Spleen (tissue), 7 donors: ENCODE results near the gene CNOT2.

Experiments used
- CTCF ChIP-seq, 11 experiments: fragments of 200-600 bp in 7 of 11; fragments of 450-650 bp in 4 of 11; sonication (generic) in 4 of 11; IDR thresholded peaks in 8 of 11; conservative IDR thresholded peaks in 3 of 11; 1 replicate in 7 of 11; 2 replicates in 4 of 11; pipeline versions ENCODE4 v1.4.0 to v1.8.0; 2016 to 2021; ENCODE audit warnings: antibody characterized with exemption in 11 of 11, inconsistent platforms in 4 of 11, mild to moderate bottlenecking in 1 of 11
- POLR2A ChIP-seq, 3 donors: fragments of 450-650 bp; IDR thresholded peaks; one replicate each; pipeline ENCODE4 v1.5.1; 2017; ENCODE audit warnings: antibody characterized with exemption in 3 of 3, mild to moderate bottlenecking in 1 of 3
- POLR2AphosphoS5 ChIP-seq, 3 donors: sonication (generic); formaldehyde crosslinking; IDR thresholded peaks; one replicate each; pipeline ENCODE4 v1.5.1; 2017; ENCODE audit warnings: antibody characterized with exemption in 3 of 3
- donor health status: DM: no; HTN: no; CAD: no; lungs with moderate emphysema.
- donor health status: DM: no; HTN: no; CAD: no.
- donor health status: DM: no; HTN: no; CAD: no.

- TF ChIP-seq CTCF (IDR thresholded peaks at IDR 0.05 in 8 of 11, conservative IDR thresholded peaks at IDR 0.05 in 3 of 11) (no peak), POLR2AphosphoS5 (IDR thresholded peaks at IDR 0.05) (no peak), POLR2A (IDR thresholded peaks at IDR 0.05) (no peak)
Measured at GRCh38 chr12:70400124-70400523, 156.9 kb downstream of the CNOT2 start.
